NCI-H2107 treated with DMSO at 0.1 percent for 48 hours (cell line): ENCODE results near the gene NKAIN4.

Experiments used
- DNase-seq: peaks from one replicate; lab custom pipeline; 2025; ENCODE audit not compliant: unreplicated experiment; lab: John Stamatoyannopoulos, UW

NKAIN4 gene

DNA sequence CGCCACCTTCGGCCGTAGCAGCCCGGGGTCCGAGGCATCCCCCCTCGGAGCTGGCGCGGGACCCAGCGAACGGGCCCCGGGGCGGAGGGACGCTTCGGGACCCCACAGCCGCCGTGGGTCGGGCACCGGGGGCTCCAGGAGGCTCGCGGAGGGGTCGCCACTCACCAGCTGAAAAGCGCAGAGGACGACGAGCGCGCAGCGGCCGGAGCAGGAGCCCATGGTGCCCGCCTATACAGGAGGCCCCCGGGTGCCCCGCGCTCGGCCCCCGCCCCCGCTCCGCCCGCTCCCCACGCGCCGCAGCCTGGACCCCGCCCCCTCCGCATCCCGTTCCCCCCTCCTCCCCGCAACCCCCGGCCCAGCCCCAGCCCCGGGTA lies at the start of gene NKAIN4:
Gene NKAIN4 (minus strand): TSS at position 232 of the 374 bp plus-strand sequence. CDS start 13 bp downstream, at position 219.
- DNase-seq = no peak

DNA sequence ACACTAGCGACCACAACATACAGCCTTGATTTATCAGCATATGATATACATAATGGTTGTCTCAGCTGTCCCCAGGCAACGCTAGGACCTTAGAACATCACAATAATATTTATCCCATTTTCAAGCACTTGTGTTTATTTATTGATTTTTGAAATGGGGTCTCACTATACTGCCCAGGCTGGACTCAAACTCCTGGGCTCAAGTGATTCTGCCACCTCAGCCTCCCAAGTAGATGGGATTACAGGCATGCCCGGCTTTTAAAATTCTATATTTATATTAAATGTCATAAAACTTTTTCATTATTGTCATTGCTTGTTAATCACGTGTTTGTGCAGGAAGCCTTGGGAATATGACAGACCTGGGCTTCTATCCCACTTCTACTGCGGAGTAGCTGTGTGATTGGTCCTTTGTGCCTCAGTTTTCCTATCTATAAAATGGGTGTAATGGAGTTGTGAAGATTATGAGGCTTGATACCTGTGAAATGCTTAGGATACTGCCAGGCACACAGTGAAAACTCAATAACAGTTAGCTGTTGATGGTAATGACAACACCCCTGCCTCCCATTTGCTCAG lies 48.9 kb upstream of the NKAIN4 start:
- no peak for DNase-seq

DNA sequence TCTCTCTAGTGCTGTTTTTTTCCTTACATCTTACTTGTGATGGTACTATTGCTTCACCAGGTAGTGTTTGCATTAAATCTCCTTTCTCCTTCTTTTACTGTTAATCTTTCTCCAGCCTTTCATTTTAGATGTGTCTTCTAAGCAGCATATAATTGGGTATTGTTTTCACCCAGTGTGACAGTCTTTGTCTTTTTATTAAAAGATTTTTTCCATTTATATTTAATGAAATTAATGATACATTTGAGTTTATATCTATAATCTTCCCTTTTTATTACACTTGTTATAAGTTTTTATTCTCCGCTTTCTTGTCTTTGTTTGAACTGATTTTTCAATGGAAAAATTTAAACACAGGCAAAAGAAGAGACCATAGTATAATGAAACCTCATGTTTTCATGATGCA lies 47.4 kb upstream of the NKAIN4 start:
- DNase-seq = no peak

DNA sequence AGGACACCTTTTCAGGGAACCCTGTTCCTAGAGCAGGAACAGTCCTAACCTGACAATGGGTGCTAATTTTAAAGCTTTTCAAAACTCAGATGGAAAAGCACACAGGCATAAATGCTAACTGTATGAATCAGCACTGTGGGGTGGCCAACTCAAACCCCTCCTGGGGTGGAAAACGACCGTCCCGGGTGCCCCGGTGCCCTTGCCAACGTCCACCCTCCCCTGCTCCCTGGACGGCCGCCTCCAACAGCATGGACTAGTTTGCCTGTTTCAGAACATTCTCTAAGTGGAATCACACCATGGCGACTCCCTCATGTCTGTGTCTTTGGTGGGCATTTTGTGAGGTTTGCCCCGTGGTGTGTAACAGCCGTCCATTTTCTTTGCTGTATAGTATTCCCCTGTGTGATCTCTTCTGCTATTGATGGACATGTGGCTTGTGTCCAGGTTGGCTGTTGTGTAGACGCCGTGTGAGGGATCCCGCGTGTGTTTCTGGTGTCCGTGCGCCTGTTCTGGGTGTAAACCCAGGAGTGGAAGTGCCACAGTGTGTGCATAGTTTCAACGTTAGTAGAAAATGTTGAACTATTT lies 44.6 kb upstream of the NKAIN4 start:
- DNase-seq = no peak

DNA sequence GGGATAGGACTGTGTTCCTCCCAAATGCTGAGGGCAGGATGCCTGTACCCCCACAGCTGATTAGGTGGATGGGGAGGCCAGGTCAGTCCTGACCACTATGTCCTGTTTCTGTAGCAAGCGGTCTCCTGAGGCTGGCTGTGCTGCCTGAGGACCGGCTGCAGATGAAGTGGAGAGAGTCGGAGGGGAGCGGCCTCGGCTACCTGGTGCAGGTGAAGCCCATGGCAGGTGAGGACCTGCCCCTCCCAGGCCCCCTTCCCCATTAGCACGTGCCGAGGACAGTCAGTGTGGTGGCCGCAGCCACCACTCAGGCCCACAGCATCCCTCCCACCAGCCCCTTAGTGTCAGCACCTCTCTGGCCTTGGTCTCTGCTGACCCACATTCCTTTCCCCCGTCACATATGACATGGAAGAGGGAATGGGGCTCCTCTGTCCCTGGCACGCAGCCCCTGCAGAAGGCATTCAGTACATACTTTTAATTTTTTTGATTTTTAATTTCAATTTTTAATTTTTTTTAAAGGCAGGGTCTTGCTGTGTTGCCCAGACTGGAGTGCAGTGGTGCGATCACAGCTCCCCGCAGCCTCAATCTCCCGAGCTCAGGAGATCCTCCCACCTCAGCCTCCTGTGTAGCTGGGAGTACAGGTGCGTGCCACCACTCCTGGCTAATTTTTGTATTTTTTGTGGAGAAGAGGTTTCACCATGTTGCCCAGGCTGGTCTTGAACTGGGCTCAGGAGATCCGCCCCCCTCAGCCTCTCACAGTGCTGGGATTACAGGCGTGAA lies 43.7 kb upstream of the NKAIN4 start:
- DNase-seq = no peak

DNA sequence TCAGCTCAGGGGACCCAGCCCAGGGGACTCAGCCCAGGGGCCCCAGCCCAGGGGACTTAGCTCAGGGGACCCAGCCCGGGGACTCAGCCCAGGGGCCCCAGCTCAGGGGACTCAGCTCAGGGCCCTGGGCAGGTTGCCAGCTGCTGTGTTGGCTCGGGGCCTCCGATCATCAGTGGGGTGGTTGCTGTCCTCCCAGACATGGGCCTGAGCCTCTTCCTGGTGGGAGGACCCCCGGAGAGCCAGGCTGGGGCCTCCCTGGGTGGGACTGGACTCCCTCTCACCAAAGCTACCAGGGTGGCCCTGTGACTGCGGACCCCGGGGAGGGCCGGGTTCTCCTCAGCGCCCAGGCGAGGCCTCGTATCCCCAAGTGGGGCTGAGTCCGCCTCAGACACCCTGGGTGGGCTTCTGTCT lies 43.1 kb upstream of the NKAIN4 start:
- DNase-seq = no peak

DNA sequence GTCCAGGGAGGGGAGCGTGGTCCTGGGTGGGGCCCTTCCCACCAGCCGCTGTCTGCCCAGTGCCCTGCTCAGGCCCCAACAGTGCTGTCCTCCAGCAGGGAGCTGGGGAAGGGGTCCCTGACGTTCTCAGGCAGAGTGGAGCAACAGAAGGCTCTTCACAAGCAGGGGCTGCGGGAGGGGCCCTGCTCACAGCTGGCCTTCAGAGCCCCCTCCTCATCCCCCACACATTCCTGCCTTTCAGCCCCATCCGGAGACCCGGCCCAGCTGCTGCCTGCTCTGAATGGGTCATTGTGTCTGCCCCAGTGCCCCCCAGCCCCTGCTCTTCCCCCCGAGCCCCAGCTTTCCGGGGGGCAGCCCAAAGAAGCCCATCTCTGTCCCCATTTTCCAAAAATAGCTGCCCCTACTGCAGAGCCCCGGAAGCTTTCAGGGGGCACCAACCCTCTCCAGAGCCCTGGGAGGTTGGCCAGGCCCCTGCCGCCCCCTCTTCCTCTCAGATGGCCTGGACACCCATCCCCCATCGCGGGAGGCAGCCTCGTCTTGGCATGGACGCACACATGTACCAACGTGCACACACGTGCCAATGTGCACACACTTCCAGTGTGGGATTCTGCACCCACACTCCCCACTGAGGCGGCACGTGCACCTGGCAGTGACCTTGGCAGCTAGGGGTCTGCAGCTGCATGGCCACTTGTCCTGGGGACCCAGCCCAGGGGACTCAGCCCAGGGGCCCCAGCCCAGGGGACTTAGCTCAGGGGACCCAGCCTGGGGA lies 42.5 kb upstream of the NKAIN4 start:
- DNase-seq = no peak

DNA sequence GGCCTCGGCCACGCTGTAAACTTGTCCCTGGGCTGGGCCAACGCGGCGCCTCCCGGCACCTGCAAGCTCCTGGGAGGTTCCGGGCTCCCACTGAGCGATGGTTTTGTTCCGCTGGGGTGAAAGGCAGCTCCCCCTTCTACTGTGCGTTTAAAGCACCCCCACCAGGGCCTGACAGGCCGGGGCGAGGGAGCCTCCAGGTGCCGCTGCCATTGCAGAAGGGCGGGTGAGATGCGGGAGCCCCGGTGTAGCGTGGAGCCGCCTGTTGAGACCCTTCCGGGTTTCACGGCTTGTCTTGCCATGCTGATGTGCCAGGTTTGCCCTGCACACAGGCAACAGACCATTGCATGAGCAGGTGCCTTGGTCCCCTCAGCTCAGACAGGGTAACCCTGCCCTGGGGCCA lies 41.6 kb upstream of the NKAIN4 start:
- no peak for DNase-seq

DNA sequence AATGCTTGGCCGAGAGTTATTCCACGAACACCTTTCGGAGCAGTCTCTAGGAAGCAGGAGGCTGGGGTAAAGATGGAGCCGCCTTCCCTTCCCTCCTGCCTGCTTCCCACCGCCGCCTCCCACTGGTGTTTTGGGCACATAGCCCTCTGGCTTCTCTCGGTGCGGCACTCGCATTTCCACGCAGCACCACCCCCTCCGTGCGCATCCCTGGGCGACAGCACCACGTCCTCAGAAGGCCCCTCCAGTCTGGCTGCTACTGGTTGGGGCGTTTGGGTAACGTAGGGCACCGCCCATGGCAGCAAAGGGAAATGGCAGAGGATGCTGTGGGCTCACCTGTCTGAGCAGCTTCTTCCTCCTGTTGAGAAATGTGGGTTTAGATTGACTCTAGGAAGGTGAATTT lies 41.2 kb upstream of the NKAIN4 start:
- no peak for DNase-seq

DNA sequence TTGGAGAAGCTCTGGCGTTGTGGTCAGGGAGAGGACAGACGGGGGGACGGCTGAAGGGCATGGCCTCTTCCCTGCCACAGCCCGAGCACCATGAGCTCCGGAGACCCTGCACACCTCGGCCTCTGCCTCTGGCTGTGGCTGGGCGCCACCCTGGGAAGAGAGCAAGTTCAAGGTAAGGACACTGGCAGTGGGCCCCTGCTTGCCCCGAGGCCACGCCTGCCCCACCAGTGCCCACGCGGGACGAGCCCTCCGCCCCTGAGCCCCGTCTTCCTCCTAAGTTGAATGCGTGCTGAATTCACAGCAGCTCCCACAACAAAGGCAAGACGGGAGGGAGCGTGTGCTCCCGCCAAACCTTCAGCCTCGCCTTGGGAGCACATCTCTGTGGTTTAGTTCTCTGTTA lies 40.8 kb upstream of the NKAIN4 start:
- DNase-seq = no peak

DNA sequence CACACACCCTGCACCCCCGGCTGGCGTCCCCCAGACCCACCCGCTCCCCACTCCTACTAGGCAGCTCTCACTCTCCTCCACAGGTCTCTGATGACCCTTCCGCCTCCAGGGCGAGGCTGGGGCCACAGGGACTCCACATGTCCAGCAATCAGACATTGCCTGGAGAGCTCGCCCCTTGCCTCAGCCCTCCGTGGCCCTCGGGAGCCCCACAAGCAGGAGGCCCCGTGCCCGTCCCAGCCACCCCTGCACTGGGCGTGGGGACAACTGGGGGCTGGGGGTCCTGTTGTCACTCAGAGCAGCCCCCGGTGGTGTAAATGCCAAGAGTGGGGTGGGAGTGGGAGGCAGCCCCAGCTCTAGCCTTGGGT lies 40.3 kb upstream of the NKAIN4 start:
- no peak for DNase-seq

DNA sequence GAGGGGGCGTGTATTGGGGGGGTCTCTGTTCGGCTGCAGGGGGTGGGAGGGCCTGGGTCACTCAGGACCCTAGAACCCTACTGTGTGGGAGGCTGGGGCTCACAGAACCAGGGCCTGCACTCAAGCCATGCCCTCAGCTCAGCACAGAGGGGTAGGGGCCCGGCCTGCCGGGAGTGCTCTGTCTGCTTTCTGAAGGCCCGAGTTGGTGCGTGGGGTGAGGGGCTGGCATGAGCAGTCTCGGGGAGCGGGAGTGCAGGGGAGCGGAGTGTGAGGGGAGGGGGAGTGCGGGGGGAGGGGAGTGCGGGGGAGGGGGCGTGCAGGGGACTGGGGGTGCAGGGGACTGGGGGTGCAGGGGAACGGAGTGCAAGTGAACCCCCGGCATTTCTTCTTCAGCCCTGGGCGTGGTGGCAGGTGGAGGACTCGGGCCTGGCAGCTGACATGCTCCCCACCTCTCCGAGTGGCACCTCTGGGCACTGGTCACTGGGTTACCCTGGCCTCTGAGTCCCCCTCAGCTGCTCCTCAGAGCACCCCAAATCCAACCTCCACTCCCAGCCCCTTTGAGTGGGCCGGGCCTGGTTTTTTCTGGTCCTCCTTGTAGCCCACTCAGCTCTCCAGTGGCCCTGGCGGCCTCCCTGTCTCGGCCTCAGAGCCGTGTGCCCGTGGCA lies 39.7 kb upstream of the NKAIN4 start:
- no peak for DNase-seq

DNA sequence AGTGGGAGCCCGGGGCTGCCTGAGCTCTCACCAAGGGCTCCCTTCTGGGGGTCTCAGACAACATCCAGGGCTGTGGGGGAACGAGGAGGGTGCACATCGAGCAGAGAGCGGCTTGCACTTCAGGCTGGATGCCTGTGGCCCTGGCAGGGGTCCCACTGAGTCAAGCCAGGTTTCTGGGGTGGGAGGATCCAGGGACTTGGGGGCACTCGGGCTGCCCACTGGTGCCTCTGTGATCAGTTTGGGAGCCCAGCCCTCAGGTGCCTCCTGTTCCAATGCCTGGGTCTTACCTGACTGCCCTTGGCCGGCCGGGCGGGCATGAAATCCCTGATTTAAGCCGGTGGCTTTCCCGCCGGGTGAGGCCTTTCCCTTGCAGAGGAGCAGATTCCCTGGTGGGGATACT lies 39.2 kb upstream of the NKAIN4 start:
- DNase-seq = no peak

DNA sequence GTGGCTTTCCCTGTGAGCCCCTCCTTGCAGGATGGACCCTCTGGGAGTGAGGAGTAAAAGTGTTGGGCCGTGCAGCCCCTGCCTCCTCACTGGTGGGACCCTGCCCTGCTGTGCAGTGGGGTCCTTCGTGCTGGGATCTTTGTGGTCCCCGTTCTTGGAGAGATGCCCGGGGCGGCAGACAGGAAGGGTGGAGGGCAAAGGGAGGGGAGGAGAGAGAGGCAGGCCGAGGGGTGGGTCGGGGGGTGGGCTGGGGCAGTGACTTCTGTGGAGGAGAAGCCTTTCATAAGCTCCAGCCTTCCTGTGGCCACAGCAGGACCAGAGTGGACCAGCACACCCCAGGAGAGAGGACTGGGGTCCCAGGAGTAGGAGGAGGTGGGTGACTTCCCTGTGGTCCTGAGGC lies 38.6 kb upstream of the NKAIN4 start, which contains the start of gene COL20A1:
Gene COL20A1 (plus strand): TSS at position 283 of the 400 bp plus-strand sequence. CDS start 1,922 bp downstream, outside the sequence.
- DNase-seq = no peak

DNA sequence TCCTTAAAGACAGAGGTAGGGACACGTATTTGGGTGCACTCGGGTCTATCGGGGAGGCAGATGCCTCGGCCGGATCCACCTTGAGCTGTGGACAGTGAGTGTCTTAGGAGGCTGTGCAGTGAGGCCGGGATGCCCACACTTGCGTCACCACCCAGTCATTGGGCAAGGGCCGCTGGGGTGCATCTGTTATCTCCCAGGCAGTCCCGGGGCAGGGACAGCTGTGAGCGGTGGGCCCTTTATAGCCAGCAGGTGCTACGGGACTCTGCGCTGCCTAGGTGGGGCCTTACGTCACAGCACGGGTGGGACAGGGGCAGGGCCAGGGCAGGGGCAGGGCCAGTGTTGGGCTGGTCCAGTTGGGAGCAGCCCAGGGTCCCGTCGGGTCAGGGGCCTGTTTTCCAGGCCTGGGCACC lies 38.0 kb upstream of the NKAIN4 start:
- no peak for DNase-seq

DNA sequence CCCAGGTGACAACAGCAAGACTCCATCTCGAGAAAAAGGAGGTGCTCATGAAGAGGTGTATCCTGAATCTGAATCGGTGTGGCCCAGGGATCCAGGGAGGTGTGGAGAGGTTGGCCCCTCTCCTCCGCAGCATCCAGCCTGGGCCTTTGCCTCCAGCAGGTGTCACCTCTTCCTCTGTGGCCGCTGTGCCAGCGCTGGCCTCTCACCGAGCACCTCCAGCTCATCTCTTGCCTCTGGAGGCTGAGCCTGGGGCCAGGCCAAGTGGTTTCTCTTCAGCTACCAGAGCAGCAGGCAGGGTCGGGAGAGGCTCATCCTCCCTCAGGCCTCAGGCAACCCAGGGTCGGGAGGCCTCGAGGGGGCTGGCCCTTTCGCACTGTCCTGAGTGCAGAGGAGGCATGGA lies 37.5 kb upstream of the NKAIN4 start:
- DNase-seq = no peak

DNA sequence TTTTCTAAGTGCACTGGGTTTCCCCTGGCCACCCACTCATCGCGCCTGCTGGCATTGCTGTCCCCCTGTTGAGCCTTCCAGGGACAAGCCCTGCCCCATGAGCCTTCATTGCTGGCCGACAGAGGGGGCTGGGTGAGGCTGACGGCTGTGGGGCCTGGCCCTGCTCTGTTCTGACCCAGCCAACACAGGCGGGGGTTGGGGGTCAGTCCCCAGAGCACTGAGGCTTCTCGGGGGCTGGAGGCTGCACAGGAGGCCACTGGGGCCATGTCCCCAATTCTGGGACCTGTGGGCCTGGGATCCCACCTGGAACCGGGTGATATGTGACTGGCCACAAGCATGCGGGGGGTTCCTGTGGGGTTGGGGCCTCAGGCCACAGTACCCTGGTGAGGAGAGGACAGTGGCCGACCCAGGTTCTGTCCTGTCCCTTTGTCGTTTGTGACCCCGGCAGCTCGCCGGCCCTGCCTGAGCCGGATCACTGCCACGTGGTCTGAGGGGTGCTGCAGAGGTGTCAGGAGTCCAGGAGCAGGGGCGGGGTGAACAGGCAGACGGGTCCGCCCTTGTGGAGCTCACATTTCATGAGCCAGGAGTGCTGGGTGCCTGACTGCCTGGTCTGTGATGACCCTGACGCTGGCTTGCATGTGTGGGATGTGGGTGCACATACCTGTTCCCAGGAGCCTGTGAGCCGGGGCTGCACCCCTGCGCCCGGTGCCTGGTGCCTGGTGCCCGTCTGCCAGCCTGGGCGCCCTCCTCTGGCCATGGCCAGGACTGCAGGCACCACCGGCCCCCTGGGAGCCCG lies 36.6 kb upstream of the NKAIN4 start:
- DNase-seq = peak; percentile 21

DNA sequence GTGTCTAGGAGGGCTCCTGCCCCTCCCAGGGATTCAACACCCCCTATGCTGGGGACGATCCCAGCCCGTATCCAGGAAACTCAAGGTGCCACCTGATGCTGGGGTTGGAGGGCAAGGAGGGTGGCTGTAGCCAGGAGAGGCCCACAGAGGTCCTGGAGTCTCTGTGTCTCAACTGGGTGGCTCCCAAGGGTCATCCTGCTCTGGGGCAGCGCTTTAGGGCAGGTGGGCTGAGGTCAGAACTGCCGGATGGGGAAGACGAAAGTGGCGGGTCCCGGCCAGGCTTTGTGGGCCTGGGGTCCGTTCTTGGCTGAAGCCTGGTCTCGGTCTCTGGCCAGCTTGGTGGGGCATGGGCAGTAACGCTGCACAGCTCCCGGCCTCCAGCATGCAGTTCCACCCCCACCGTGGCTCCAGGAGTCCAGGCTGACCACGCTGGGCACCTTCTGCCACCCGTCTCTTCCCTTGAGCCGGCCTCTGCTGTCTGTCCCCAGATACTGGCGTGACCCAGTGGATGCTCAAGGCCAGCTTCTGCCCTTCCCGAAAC lies 35.9 kb upstream of the NKAIN4 start:
- DNase-seq = no peak

DNA sequence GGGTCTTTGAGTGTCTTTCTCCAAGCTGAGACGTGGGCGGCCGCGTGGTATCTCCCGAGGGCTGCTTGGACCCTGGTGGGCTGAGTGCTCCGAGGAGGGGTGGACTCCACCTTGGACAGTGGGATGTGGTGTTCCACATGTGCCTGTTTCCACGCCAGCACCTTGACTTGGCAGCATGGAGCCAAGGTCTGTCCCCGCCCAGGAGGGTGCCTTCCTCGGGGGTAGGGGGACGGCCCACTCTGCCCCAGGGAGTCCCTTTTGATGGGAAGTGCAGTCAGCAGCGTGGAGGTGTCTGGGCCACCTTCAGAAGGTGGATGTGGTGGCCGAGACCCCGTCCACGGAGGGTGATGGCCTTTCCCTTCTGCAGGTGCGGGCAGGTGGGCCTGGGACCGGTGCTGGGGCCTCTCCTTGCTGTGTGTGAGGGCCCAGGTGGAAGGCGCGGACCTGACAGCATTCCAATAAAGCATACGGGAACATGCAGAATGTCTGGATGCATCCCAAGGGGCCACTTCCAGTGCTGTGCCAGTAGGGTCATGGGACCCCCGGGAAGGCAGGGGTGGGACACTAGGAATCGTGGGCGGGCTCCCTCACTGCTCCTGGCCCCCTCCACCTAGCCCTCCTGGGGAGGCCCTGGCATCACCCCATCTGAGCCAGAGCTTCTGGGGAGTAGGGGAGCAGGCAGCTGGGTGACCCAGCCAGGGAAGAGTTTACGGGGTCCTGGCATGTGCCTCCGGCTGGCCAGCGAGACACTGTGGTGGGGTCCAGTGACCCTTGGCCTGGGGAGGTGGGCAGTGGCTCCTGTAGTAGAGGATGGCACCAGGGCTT lies 35.3 kb upstream of the NKAIN4 start:
- no peak for DNase-seq
